Epithelial cell of esophagus (primary cell): Measurements from ENCODE around the gene ASPHD2.

ENCODE experiments used
- DNase-seq: peaks from one replicate; pipeline ENCODE4 v3.0.0; 2010; ENCODE audit warnings: low read depth
- H3K4me3 ChIP-seq: 2 replicates; pipeline ENCODE4 v1.5.1; 2011; ENCODE audit warnings: mild to moderate bottlenecking, low read length, control low read depth
- CTCF ChIP-seq: IDR thresholded peaks from 2 replicates; pipeline ENCODE4 v1.5.1; 2011; ENCODE audit warnings: low read depth, mild to moderate bottlenecking, low read length, control low read depth, inconsistent platforms; ENCODE audit not compliant: insufficient read depth; ENCODE audit errors: missing control alignments

The ASPHD2 gene

GRCh38 chr22:26453812-26454500 lies 24.9 kb downstream of the ASPHD2 start:
- TF ChIP-seq CTCF = no peak
- H3K4me3 ChIP-seq = no peak overlapping the region
- DNase-seq = no peak

- DNase-seq = no peak
- no peak for TF ChIP-seq CTCF
- H3K4me3 ChIP-seq = no peak overlapping the region
Observed at GRCh38 chr22:26457661-26458272, 28.7 kb downstream of the ASPHD2 start.

GRCh38 chr22:26460202-26460601 lies 31.1 kb downstream of the ASPHD2 start:
- no peak for TF ChIP-seq CTCF
- DNase-seq = peak; percentile 87
- no peak overlapping the region for H3K4me3 ChIP-seq

- DNase-seq = peak; percentile 55
- TF ChIP-seq CTCF = peak; percentile 82
- H3K4me3 ChIP-seq = no peak overlapping the region
Observed at GRCh38 chr22:26461188-26461810, 32.2 kb downstream of the ASPHD2 start.

GRCh38 chr22:26462051-26462450 lies 33.0 kb downstream of the ASPHD2 start:
- H3K4me3 ChIP-seq = no peak overlapping the region
- TF ChIP-seq CTCF = no peak
- no peak for DNase-seq

GRCh38 chr22:26462641-26463040 lies 33.6 kb downstream of the ASPHD2 start:
- TF ChIP-seq CTCF = no peak
- no peak overlapping the region for H3K4me3 ChIP-seq
- no peak for DNase-seq
